Stimulated activated CD4-positive, alpha-beta T cell treated with anti-CD3 and anti-CD28 coated beads, TNF-alpha, amount 100 ng/mL, for 4 hours (primary cell): ENCODE results near the gene B4GALT2.

Source experiments
- DNase-seq, 3 experiments: peaks; one replicate each; pipeline ENCODE4 v3.0.0-alpha.2; 2020; ENCODE audit warnings: low read depth in 3 of 3

B4GALT2 gene

GRCh38 chr1:43969746-43970466 is 9.1 kb upstream of the B4GALT2 start, which contains the start of gene DPH2:
DPH2 (plus strand) TSS chr1:43970010; CDS start chr1:43970176, 166 bp downstream.
- DNase-seq, result peak; percentile 85 to 94 (median 93)

GRCh38 chr1:43970502-43970901 is 8.5 kb upstream of the B4GALT2 start:
- no peak for DNase-seq

- no peak for DNase-seq
These were observed 8.1 kb upstream of the B4GALT2 start for GRCh38 chr1:43970911-43971310.

- no peak for DNase-seq
These were observed 7.6 kb upstream of the B4GALT2 start for GRCh38 chr1:43971336-43971980.

- DNase-seq, result no peak
These were observed 5.0 kb upstream of the B4GALT2 start for GRCh38 chr1:43973981-43974442.

GRCh38 chr1:43974443-43975248 is 4.4 kb upstream of the B4GALT2 start, which contains the start of gene ATP6V0B:
ATP6V0B (plus strand) TSS chr1:43974960; CDS start chr1:43975041, 81 bp downstream.
- peak; percentile 88 to 94 (median 91) for DNase-seq

GRCh38 chr1:43975249-43975961 is 3.6 kb upstream of the B4GALT2 start:
- DNase-seq, result peak in 1 of 3 experiments; percentile 14

GRCh38 chr1:43976045-43976444 is 3.0 kb upstream of the B4GALT2 start:
- DNase-seq, result no peak

GRCh38 chr1:43976890-43977289 is 2.1 kb upstream of the B4GALT2 start:
- DNase-seq, result no peak

- DNase-seq, result no peak
These were observed 1.4 kb upstream of the B4GALT2 start for GRCh38 chr1:43977376-43978263.

- DNase-seq, result no peak
These were observed 803 bp upstream of the B4GALT2 start for GRCh38 chr1:43978264-43978550.

GRCh38 chr1:43979261-43979527 is 184 bp downstream of the B4GALT2 start:
- DNase-seq, result no peak

- no peak for DNase-seq
These were observed 681 bp downstream of the B4GALT2 start for GRCh38 chr1:43979528-43980254.

- no peak for DNase-seq
These were observed 1.5 kb downstream of the B4GALT2 start for GRCh38 chr1:43980255-43981134.

GRCh38 chr1:43981135-43981491 is 2.1 kb downstream of the B4GALT2 start:
- no peak for DNase-seq

GRCh38 chr1:43981636-43982035 is 2.6 kb downstream of the B4GALT2 start:
- no peak for DNase-seq

GRCh38 chr1:43982241-43982640 is 3.2 kb downstream of the B4GALT2 start:
- DNase-seq, result no peak

GRCh38 chr1:43982808-43983207 is 3.8 kb downstream of the B4GALT2 start:
- DNase-seq, result no peak

GRCh38 chr1:43983253-43983899 is 4.4 kb downstream of the B4GALT2 start:
- DNase-seq, result no peak
